HG02870 (cell line): Measurements from ENCODE around the gene CDH16.
"Not testable (repeated sequence)": the region's sequence is repeated elsewhere in the genome, so short reads cannot be mapped to it uniquely, and the experiment has no call there.

Source experiments
- ATAC-seq: cut with Tn5 transposase; IDR thresholded peaks from one replicate; pipeline ENCODE4 v1.9.1; 2021; ENCODE audit warnings: mild to moderate bottlenecking, moderate library complexity; ENCODE audit not compliant: unreplicated experiment

The CDH16 gene

GRCh38 chr16:66948134-66948836 is 29.6 kb upstream of the CDH16 start:
- ATAC-seq, result no peak

GRCh38 chr16:66947302-66948065 is 28.8 kb upstream of the CDH16 start:
- peak; percentile 64 for ATAC-seq

GRCh38 chr16:66946974-66947301 is 28.3 kb upstream of the CDH16 start:
- ATAC-seq, result no peak

GRCh38 chr16:66946541-66946940 is 27.9 kb upstream of the CDH16 start:
- ATAC-seq, result no peak

- ATAC-seq, result no peak
Measured at GRCh38 chr16:66945939-66946338, 27.3 kb upstream of the CDH16 start.

- ATAC-seq, result not testable (repeated sequence)
Measured at GRCh38 chr16:66944971-66945370, 26.3 kb upstream of the CDH16 start.

GRCh38 chr16:66944054-66944441 is 25.4 kb upstream of the CDH16 start:
- no peak for ATAC-seq

- ATAC-seq, result no peak
Measured at GRCh38 chr16:66943426-66944053, 24.9 kb upstream of the CDH16 start.

GRCh38 chr16:66942981-66943380 is 24.3 kb upstream of the CDH16 start:
- no peak for ATAC-seq

GRCh38 chr16:66940236-66940635 is 21.6 kb upstream of the CDH16 start:
- no peak for ATAC-seq

GRCh38 chr16:66939366-66939765 is 20.7 kb upstream of the CDH16 start:
- no peak for ATAC-seq

- ATAC-seq, result no peak
Measured at GRCh38 chr16:66937725-66938337, 19.1 kb upstream of the CDH16 start.

GRCh38 chr16:66936889-66937554 is 18.3 kb upstream of the CDH16 start:
- no peak for ATAC-seq

- ATAC-seq, result no peak
Measured at GRCh38 chr16:66936462-66936861, 17.8 kb upstream of the CDH16 start.

GRCh38 chr16:66935314-66936011 is 16.8 kb upstream of the CDH16 start, which contains the start of gene CES2:
Gene CES2, plus strand, starts transcription at chr16:66935516. Its CDS starts 120 bp downstream, at chr16:66935636.
- ATAC-seq, result no peak

GRCh38 chr16:66934839-66935313 is 16.2 kb upstream of the CDH16 start:
- peak; percentile 7 for ATAC-seq

GRCh38 chr16:66934138-66934838 is 15.6 kb upstream of the CDH16 start, which contains the start of gene CIAO2B:
Gene CIAO2B, minus strand, starts transcription at chr16:66934402. Its CDS starts 38 bp downstream, at chr16:66934364.
- ATAC-seq, result peak; percentile 64

GRCh38 chr16:66933776-66934137 is 15.1 kb upstream of the CDH16 start:
- peak; percentile 14 for ATAC-seq

- no peak for ATAC-seq
Measured at GRCh38 chr16:66932076-66932475, 13.4 kb upstream of the CDH16 start.

GRCh38 chr16:66931665-66932064 is 13.0 kb upstream of the CDH16 start:
- ATAC-seq, result no peak
